GM19395 (cell line): ENCODE data around the gene UBR4.

Source experiments
- ATAC-seq: cut with Tn5 transposase; IDR thresholded peaks from one replicate; pipeline ENCODE4 v1.9.1; 2021; ENCODE audit warnings: mild to moderate bottlenecking, moderate library complexity; ENCODE audit not compliant: unreplicated experiment

The UBR4 gene

GRCh38 chr1:19059773-19060172, 150.3 kb downstream of the UBR4 start:
- ATAC-seq, result no peak

GRCh38 chr1:19058476-19058797, 151.6 kb downstream of the UBR4 start:
- ATAC-seq, result no peak

DNA sequence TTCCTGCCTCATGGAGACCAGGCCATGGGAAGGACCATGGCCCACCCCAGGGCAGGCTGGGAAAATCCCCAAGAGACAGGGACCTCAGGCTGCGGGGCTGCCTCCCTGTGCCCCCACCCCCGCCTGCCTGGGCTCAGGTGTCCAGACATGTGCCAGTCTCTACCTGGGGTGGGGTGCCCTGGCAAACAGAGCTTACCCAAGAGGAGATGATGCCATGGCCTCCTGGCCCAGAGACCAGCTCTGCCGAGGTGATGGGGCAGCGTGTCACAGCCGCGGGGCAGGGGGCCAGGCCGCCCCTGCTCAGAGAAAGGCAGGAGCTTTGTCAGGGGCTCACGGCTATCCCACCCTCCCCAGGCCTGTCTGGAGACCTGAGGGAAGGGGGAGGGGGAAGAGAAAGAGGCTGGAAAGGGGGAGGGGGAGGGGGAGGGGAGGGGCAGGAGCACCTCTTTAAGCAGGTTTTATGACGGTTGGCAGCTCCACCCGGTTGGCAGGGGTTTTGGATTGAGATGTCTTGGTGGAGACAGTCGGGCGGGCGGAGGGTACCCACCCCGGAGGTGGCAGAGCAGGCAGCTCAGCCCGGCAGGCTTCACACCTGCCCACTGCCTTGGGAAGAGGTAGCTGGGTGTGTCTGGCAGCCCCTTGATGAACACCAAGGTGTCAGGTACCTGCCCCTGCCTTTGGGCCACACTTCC, 152.1 kb downstream of the UBR4 start:
- ATAC-seq, result no peak

GRCh38 chr1:19057182-19057779, 152.8 kb downstream of the UBR4 start:
- ATAC-seq, result no peak

DNA sequence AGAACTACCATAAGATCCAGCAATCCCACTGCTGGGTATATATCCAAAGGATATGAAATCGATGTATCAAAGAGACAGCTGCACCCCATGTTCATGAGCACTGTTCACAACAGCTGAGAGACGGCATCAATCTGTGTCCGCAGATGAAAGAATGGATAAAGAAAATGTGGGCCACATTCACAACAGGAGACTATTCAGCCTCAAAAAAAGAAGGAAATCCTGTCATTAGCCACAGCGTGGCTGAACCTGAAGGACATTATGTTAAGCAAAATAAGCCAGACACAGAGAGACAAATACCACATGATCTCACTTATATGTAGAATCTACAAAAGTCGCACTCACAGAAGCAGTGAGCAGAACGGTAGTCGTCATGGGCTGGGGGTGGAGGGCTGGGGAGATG, 154.4 kb downstream of the UBR4 start:
- no peak for ATAC-seq

GRCh38 chr1:19055001-19055400, 155.1 kb downstream of the UBR4 start:
- ATAC-seq, result no peak

GRCh38 chr1:19054216-19054615, 155.8 kb downstream of the UBR4 start:
- ATAC-seq, result no peak

DNA sequence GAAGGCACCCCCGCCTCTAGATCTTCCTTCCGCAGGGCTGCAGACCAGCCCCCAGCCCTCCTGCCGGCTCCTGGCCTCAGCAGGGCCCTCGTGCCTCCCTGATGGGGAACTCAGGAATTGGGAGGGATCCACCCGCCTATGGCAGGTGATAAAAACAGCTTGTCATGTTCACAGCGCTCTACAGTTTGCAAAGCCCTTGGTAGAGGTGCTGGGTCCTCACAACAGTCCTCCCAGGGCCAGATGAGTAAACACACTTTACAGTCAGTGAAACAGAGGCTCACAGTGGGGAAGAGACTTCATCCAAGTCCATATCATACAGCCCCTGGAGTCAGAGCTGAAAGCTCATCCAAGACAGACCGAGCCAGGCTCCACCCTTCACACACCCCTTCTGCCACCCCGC, 156.6 kb downstream of the UBR4 start:
- no peak for ATAC-seq

GRCh38 chr1:19049798-19050197, 160.3 kb downstream of the UBR4 start:
- no peak for ATAC-seq

- ATAC-seq, result no peak
Measured at GRCh38 chr1:19049128-19049768, 160.8 kb downstream of the UBR4 start.

DNA sequence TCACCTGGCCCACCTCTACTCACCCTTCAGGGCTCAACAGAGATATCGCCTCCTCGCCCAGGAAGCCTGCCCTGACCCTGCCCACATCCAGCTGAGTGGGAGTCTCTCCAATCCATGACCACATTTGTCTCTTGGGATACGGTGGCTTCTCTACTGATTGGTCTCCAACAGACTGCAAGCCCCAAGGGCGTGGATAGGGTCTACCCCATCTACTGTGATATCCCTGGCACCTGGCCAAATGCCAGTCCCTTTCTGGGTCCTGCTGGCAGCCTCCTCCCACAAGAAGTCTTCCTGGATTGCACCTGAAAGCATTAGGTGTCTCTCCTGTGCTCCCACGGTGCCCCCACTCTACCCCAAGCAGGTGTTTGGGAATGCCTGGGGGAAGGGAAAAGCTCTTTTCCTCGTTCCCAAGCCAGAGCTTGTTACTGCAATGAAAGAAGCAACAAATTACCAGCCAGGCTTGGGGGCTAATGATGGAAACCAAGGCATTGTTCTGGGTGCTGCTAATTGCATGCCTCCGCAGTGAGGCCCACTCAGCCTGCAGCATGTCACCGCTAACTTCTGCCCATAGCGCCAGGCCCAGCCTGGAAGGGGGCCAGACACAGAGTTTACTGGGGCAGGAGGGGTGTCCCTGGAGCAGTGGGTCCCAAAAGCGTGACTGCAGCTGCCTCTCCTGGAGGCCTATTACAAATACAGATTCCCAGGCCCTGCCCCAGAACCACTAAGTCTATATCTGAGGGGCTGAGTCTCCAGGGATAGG, 162.9 kb downstream of the UBR4 start:
- ATAC-seq, result no peak

GRCh38 chr1:19045898-19046880, 163.9 kb downstream of the UBR4 start:
- ATAC-seq, result no peak

GRCh38 chr1:19044975-19045831, 164.9 kb downstream of the UBR4 start:
- no peak for ATAC-seq

DNA sequence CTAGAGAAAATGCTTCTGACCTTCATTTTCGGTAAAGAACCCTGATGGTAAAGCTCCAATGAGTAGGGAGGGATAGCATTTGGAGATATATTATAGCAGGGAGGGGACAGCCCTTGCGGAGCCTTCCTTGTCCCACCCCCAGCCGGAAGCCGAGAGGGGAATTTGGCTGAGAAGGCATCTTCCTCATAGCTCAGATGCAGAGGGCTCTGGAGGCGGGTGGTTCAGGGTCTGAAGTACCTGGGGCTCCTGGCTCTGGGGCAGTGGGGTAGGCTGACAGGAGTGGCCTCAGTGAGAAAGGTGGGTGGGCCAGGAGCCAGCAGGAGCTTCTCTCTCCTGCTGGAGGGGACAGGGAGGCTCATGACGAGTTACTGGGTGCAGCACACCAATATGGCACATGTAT, 165.6 kb downstream of the UBR4 start:
- no peak for ATAC-seq

GRCh38 chr1:19043579-19044443, 166.3 kb downstream of the UBR4 start:
- ATAC-seq, result no peak

- ATAC-seq, result no peak
Measured at GRCh38 chr1:19042675-19043578, 167.1 kb downstream of the UBR4 start.

GRCh38 chr1:19040010-19040680, 169.9 kb downstream of the UBR4 start:
- no peak for ATAC-seq
